Astrocyte (in vitro differentiated cells and primary cell): ENCODE data around the gene CLIP2. TPM values are rescaled to one million over a fixed set of nuclear protein-coding genes. Genes with fewer than 3 reads are reported as not detected.

Source experiments
- DNase-seq: peaks from one replicate; pipeline ENCODE4 v3.0.0-alpha.2; 2010; ENCODE audit warnings: low read depth
- FAIRE-seq: peaks from 2 replicates; lab custom pipeline; 2011; peaks lifted over from hg19 to GRCh38; lab: Jason Lieb, UNC
- H2AFZ ChIP-seq: 2 replicates; pipeline ENCODE4 v1.6.0; 2012; ENCODE audit warnings: low read depth, low read length, inconsistent platforms
- H3K27ac ChIP-seq: 2 replicates; pipeline ENCODE4 v1.5.1; 2011; ENCODE audit warnings: low read depth, low read length, inconsistent platforms
- H3K27me3 ChIP-seq: 2 replicates; pipeline ENCODE4 v1.6.0; 2011; ENCODE audit warnings: low read length, inconsistent platforms; ENCODE audit not compliant: insufficient read depth
- H3K36me3 ChIP-seq: 2 replicates; pipeline ENCODE4 v1.5.1; 2011; ENCODE audit warnings: low read length, inconsistent platforms; ENCODE audit not compliant: insufficient read depth
- H3K4me1 ChIP-seq: 2 replicates; pipeline ENCODE4 v1.5.1; 2011; ENCODE audit warnings: low read length, inconsistent platforms; ENCODE audit not compliant: insufficient read depth
- H3K4me2 ChIP-seq: 2 replicates; pipeline ENCODE4 v1.6.0; 2012; ENCODE audit warnings: low read length, inconsistent platforms
- H3K4me3 ChIP-seq: 2 replicates; pipeline ENCODE4 v1.5.1; 2011; ENCODE audit warnings: low read depth, mild to moderate bottlenecking, low read length, inconsistent platforms; ENCODE audit not compliant: insufficient read depth
- H3K79me2 ChIP-seq: 2 replicates; pipeline ENCODE4 v1.6.0; 2012; ENCODE audit warnings: mild to moderate bottlenecking, low read length, inconsistent platforms; ENCODE audit not compliant: insufficient read depth
- H3K9ac ChIP-seq: 2 replicates; pipeline ENCODE4 v1.6.0; 2012; ENCODE audit warnings: mild to moderate bottlenecking, low read length, inconsistent platforms
- H3K9me3 ChIP-seq: 2 replicates; pipeline ENCODE4 v1.5.1; 2012; ENCODE audit warnings: low read depth, mild to moderate bottlenecking, low read length, inconsistent platforms; ENCODE audit not compliant: insufficient read depth
- H4K20me1 ChIP-seq: 2 replicates; pipeline ENCODE4 v1.6.0; 2012; ENCODE audit warnings: low read length, inconsistent platforms; ENCODE audit not compliant: insufficient read depth
- H3K27ac Mint-ChIP-seq: one replicate; pipeline ENCODE4 v1.8.0; 2021; ENCODE audit warnings: mild to moderate bottlenecking, mixed read lengths; ENCODE audit not compliant: unreplicated experiment
- H3K27me3 Mint-ChIP-seq: one replicate; pipeline ENCODE4 v1.8.0; 2021; ENCODE audit warnings: low read depth, mixed read lengths; ENCODE audit not compliant: unreplicated experiment
- H3K36me3 Mint-ChIP-seq: one replicate; pipeline ENCODE4 v1.8.0; 2021; ENCODE audit warnings: low read depth, mixed read lengths; ENCODE audit not compliant: unreplicated experiment
- H3K4me1 Mint-ChIP-seq: one replicate; pipeline ENCODE4 v1.8.0; 2021; ENCODE audit warnings: low read depth, mixed read lengths; ENCODE audit not compliant: unreplicated experiment
- H3K4me3 Mint-ChIP-seq: one replicate; pipeline ENCODE4 v1.8.0; 2021; ENCODE audit warnings: mild to moderate bottlenecking, moderate library complexity, mixed read lengths; ENCODE audit not compliant: unreplicated experiment
- H3K9me3 Mint-ChIP-seq: one replicate; pipeline ENCODE4 v1.8.0; 2021; ENCODE audit warnings: mild to moderate bottlenecking, mixed read lengths; ENCODE audit not compliant: unreplicated experiment
- CTCF ChIP-seq: IDR thresholded peaks from 2 replicates; pipeline ENCODE4 v1.5.1; 2011; ENCODE audit warnings: low read depth, mild to moderate bottlenecking, inconsistent platforms, low read length, moderate library complexity; ENCODE audit not compliant: insufficient read depth
- EZH2 ChIP-seq: IDR thresholded peaks from 2 replicates; pipeline ENCODE4 v1.6.1; 2012; ENCODE audit warnings: mild to moderate bottlenecking, low read length, inconsistent platforms; ENCODE audit not compliant: insufficient read depth
- total RNA-seq: library from RNA; stranded (reverse); gene quantifications from 2 replicates; pipeline ENCODE4 v1.2.1, GENCODE V29; 2021

Gene CLIP2
- total RNA-seq, 1 donor from 2014 or later = 31.4 TPM

- no peak overlapping the region for H3K27ac Mint-ChIP-seq
- H3K27ac ChIP-seq = no peak overlapping the region
- no peak overlapping the region for H2AFZ ChIP-seq
- TF ChIP-seq EZH2 = no peak
- TF ChIP-seq CTCF = no peak
- H4K20me1 ChIP-seq = no peaks in the 10 kb centered on the region
- H3K4me1 Mint-ChIP-seq = peaks cover 3% of the 10 kb centered on the region
- no peak overlapping the region for H3K4me3 Mint-ChIP-seq
- no peak overlapping the region for H3K4me3 ChIP-seq
- peaks cover 10% of the 10 kb centered on the region for H3K36me3 Mint-ChIP-seq
- H3K36me3 ChIP-seq = no peaks in the 10 kb centered on the region
- no peaks in the 10 kb centered on the region for H3K9me3 Mint-ChIP-seq
- H3K79me2 ChIP-seq = no peaks in the 10 kb centered on the region
- H3K4me1 ChIP-seq = no peaks in the 10 kb centered on the region
- DNase-seq (no peak), FAIRE-seq (no peak)
- no peak overlapping the region for H3K9ac ChIP-seq
- no peaks in the 10 kb centered on the region for H3K27me3 Mint-ChIP-seq
- H3K27me3 ChIP-seq = no peaks in the 10 kb centered on the region
- no peaks in the 10 kb centered on the region for H3K9me3 ChIP-seq
- peak overlapping the region; percentile 25 for H3K4me2 ChIP-seq
Observed at GRCh38 chr7:74371381-74372341, 82.5 kb downstream of the CLIP2 start.

- peaks cover 3% of the 10 kb centered on the region for H3K4me1 Mint-ChIP-seq
- H3K4me2 ChIP-seq = no peak overlapping the region
- H4K20me1 ChIP-seq = no peaks in the 10 kb centered on the region
- no peak overlapping the region for H3K4me3 ChIP-seq
- H3K4me1 ChIP-seq = no peaks in the 10 kb centered on the region
- H3K27ac Mint-ChIP-seq = no peak overlapping the region
- H2AFZ ChIP-seq = no peak overlapping the region
- no peak overlapping the region for H3K27ac ChIP-seq
- H3K9me3 ChIP-seq = no peaks in the 10 kb centered on the region
- no peaks in the 10 kb centered on the region for H3K79me2 ChIP-seq
- H3K27me3 ChIP-seq = no peaks in the 10 kb centered on the region
- peaks cover 11% of the 10 kb centered on the region for H3K36me3 Mint-ChIP-seq
- H3K9me3 Mint-ChIP-seq = no peaks in the 10 kb centered on the region
- no peak overlapping the region for H3K4me3 Mint-ChIP-seq
- DNase-seq (no peak), FAIRE-seq (no peak)
- TF ChIP-seq CTCF (no peak), EZH2 (no peak)
- no peaks in the 10 kb centered on the region for H3K27me3 Mint-ChIP-seq
- H3K9ac ChIP-seq = no peak overlapping the region
- H3K36me3 ChIP-seq = no peaks in the 10 kb centered on the region
Observed at GRCh38 chr7:74372511-74373111, 83.4 kb downstream of the CLIP2 start.
